Stimulated activated CD8-positive, alpha-beta memory T cell treated with anti-CD3 and anti-CD28 coated beads, Interleukin-2, amount 100 ng/mL, for 48 hours (primary cell): ENCODE results near the gene SAV1.
"Not testable (repeated sequence)": the region's sequence is repeated elsewhere in the genome, so short reads cannot be mapped to it uniquely, and the experiment has no call there.

Experiments
- DNase-seq, 2 donors: peaks; one replicate each; pipeline ENCODE4 v3.0.0-alpha.2; 2020; ENCODE audit warnings: low read depth in 2 of 2

SAV1 gene

GRCh38 chr14:50665300-50665699 is 2.8 kb downstream of the SAV1 start:
- DNase-seq, result not testable (repeated sequence)

- DNase-seq, result not testable (repeated sequence)
Measured at GRCh38 chr14:50664579-50664978, 3.5 kb downstream of the SAV1 start.

- DNase-seq, result no peak
Measured at GRCh38 chr14:50659327-50659974, 8.7 kb downstream of the SAV1 start.

GRCh38 chr14:50658203-50658602 is 9.9 kb downstream of the SAV1 start:
- no peak for DNase-seq

- DNase-seq, result no peak
Measured at GRCh38 chr14:50657753-50658152, 10.4 kb downstream of the SAV1 start.

GRCh38 chr14:50656776-50657175 is 11.3 kb downstream of the SAV1 start:
- DNase-seq, result no peak

- DNase-seq, result no peak
Measured at GRCh38 chr14:50649691-50650090, 18.4 kb downstream of the SAV1 start.

GRCh38 chr14:50647753-50648152 is 20.4 kb downstream of the SAV1 start:
- DNase-seq, result no peak

GRCh38 chr14:50647282-50647681 is 20.8 kb downstream of the SAV1 start:
- no peak for DNase-seq

GRCh38 chr14:50635141-50635540 is 33.0 kb downstream of the SAV1 start:
- no peak for DNase-seq

- DNase-seq, result no peak
Measured at GRCh38 chr14:50633954-50634353, 34.2 kb downstream of the SAV1 start.

- no peak for DNase-seq
Measured at GRCh38 chr14:50631408-50631821, 36.7 kb downstream of the SAV1 start.

- DNase-seq, result not testable (repeated sequence)
Measured at GRCh38 chr14:50624947-50625346, 43.2 kb downstream of the SAV1 start.

GRCh38 chr14:50624447-50624846 is 43.7 kb downstream of the SAV1 start:
- no peak for DNase-seq

- no peak for DNase-seq
Measured at GRCh38 chr14:50622978-50623377, 45.1 kb downstream of the SAV1 start.

- no peak for DNase-seq
Measured at GRCh38 chr14:50620341-50620740, 47.8 kb downstream of the SAV1 start.

GRCh38 chr14:50619569-50620141 is 48.5 kb downstream of the SAV1 start:
- DNase-seq, result no peak

GRCh38 chr14:50616275-50616674 is 51.8 kb downstream of the SAV1 start:
- no peak for DNase-seq

GRCh38 chr14:50615552-50615951 is 52.6 kb downstream of the SAV1 start:
- no peak for DNase-seq

- no peak for DNase-seq
Measured at GRCh38 chr14:50615056-50615455, 53.0 kb downstream of the SAV1 start.

GRCh38 chr14:50612806-50613205 is 55.3 kb downstream of the SAV1 start:
- no peak for DNase-seq

GRCh38 chr14:50610465-50610864 is 57.6 kb downstream of the SAV1 start:
- no peak for DNase-seq

GRCh38 chr14:50608302-50608851 is 59.7 kb downstream of the SAV1 start:
- no peak for DNase-seq

- no peak for DNase-seq
Measured at GRCh38 chr14:50607761-50608160, 60.3 kb downstream of the SAV1 start.
